Tibial nerve (tissue), 3 donors: Measurements from ENCODE around the gene EARS2.

ENCODE experiments used
- CTCF ChIP-seq, 5 experiments: fragments of 200-600 bp in 3 of 5; fragments of 450-650 bp in 2 of 5; sonication (generic) in 3 of 5; IDR thresholded peaks; one replicate each; pipeline ENCODE4 v1.5.1; 2016 to 2019; ENCODE audit warnings: antibody characterized with exemption in 5 of 5, mild to moderate bottlenecking in 3 of 5, moderate library complexity in 2 of 5
- POLR2A ChIP-seq, 2 donors: fragments of 450-650 bp; IDR thresholded peaks; one replicate each; pipeline ENCODE4 v1.6.1; 2017; ENCODE audit warnings: antibody characterized with exemption in 2 of 2, mild to moderate bottlenecking in 2 of 2, moderate library complexity in 2 of 2

DNA sequence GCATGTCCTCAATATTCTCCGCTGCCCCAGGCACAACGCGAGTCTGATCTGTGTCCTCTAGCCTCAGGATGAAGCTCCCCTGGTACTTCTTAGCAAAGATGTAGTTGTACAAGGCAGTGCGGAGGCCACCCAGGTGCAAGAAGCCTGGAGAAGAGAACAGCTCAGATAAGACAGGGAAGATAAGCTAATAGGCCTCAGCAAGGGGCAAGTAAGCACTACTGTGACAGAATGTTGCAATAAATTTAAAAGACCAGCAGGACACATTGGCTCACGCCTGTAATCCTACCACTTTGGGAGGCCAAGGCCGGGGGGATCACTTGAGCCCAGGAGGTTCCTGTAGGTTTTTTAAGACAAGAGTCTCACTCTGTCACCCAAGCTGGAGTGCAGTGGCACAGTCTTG, 5.0 kb downstream of the EARS2 start:
- TF ChIP-seq CTCF (IDR thresholded peaks at IDR 0.05) (no peak), POLR2A (IDR thresholded peaks at IDR 0.05) (no peak)
